H9 (cell line): ENCODE results near the gene TNRC18. TPM values are rescaled to one million over a fixed set of nuclear protein-coding genes. Genes with fewer than 3 reads are reported as not detected.
A peak's percentile ranks its signal among the peaks of the same experiment; 100 is the strongest.

Experiments
- DNase-seq: peaks from one replicate; pipeline ENCODE4 v3.0.0-alpha.2; 2017
- H2AFZ ChIP-seq: one replicate; pipeline ENCODE4 v1.6.1; 2013; ENCODE audit warnings: mild to moderate bottlenecking, low read length, control low read depth, moderate library complexity
- H2AK5ac ChIP-seq: 2 replicates; pipeline ENCODE4 v1.6.1; 2013; ENCODE audit warnings: low read length, control low read depth, mixed read lengths; ENCODE audit not compliant: insufficient read length
- H2BK120ac ChIP-seq: one replicate; pipeline ENCODE4 v1.6.1; 2013; ENCODE audit warnings: low read depth, mild to moderate bottlenecking, low read length, control low read depth, inconsistent platforms; ENCODE audit not compliant: poor library complexity, severe bottlenecking
- H2BK12ac ChIP-seq: 2 replicates; pipeline ENCODE4 v1.6.1; 2013; ENCODE audit warnings: low read length, control low read depth, mixed read lengths, low read depth; ENCODE audit not compliant: insufficient read length
- H2BK15ac ChIP-seq: 2 replicates; pipeline ENCODE4 v1.6.1; 2013; ENCODE audit warnings: low read depth, low read length, control low read depth
- H2BK20ac ChIP-seq: one replicate; pipeline ENCODE4 v1.6.1; 2013; ENCODE audit warnings: low read depth, mild to moderate bottlenecking, low read length, control low read depth, inconsistent platforms; ENCODE audit not compliant: poor library complexity, severe bottlenecking
- H2BK5ac ChIP-seq: 2 replicates; pipeline ENCODE4 v1.6.1; 2013; ENCODE audit warnings: low read length, control low read depth, mixed read lengths; ENCODE audit not compliant: insufficient read length
- H3K14ac ChIP-seq: 2 replicates; pipeline ENCODE4 v1.6.1; 2013; ENCODE audit warnings: low read length, control low read depth; ENCODE audit not compliant: insufficient read depth
- H3K18ac ChIP-seq: 2 replicates; pipeline ENCODE4 v1.6.1; 2013; ENCODE audit warnings: low read depth, mild to moderate bottlenecking, mixed read lengths, low read length, control low read depth; ENCODE audit not compliant: insufficient read length
- H3K23ac ChIP-seq: 2 replicates; pipeline ENCODE4 v1.6.1; 2013; ENCODE audit warnings: low read length, control low read depth, mixed read lengths, low read depth; ENCODE audit not compliant: insufficient read length
- H3K23me2 ChIP-seq: 2 replicates; pipeline ENCODE4 v1.6.1; 2013; ENCODE audit warnings: low read depth, mild to moderate bottlenecking, mixed read lengths, low read length, control low read depth; ENCODE audit not compliant: insufficient read length, poor library complexity, severe bottlenecking
- H3K27ac ChIP-seq: 2 replicates; pipeline ENCODE4 v1.5.1; 2013; ENCODE audit warnings: low read length, control low read depth, mixed read lengths, low read depth; ENCODE audit not compliant: insufficient read length
- H3K27me3 ChIP-seq: 2 replicates; pipeline ENCODE4 v1.6.1; 2013; ENCODE audit warnings: low read length, control low read depth, inconsistent platforms; ENCODE audit not compliant: insufficient read depth
- H3K4ac ChIP-seq: 2 replicates; pipeline ENCODE4 v1.6.1; 2013; ENCODE audit warnings: low read depth, mild to moderate bottlenecking, control low read depth, inconsistent platforms, low read length, moderate library complexity
- H3K4me1 ChIP-seq: 2 replicates; pipeline ENCODE4 v1.6.1; 2013; ENCODE audit warnings: low read length, control low read depth, inconsistent platforms; ENCODE audit not compliant: insufficient read depth
- H3K4me2 ChIP-seq: 2 replicates; pipeline ENCODE4 v1.6.1; 2013; ENCODE audit warnings: low read length, control low read depth, mixed read lengths; ENCODE audit not compliant: insufficient read length, insufficient read depth
- H3K56ac ChIP-seq: 2 replicates; pipeline ENCODE4 v1.6.1; 2013; ENCODE audit warnings: low read depth, mild to moderate bottlenecking, mixed read lengths, low read length, control low read depth; ENCODE audit not compliant: insufficient read length
- H3K79me1 ChIP-seq: 2 replicates; pipeline ENCODE4 v1.6.1; 2013; ENCODE audit warnings: low read depth, mild to moderate bottlenecking, moderate library complexity, low read length, control low read depth, inconsistent platforms; ENCODE audit not compliant: insufficient read depth, poor library complexity, severe bottlenecking
- H3K79me2 ChIP-seq: 2 replicates; pipeline ENCODE4 v1.6.1; 2013; ENCODE audit warnings: low read length, control low read depth, inconsistent platforms; ENCODE audit not compliant: insufficient read depth
- H3K9ac ChIP-seq: 2 replicates; pipeline ENCODE4 v1.6.1; 2013; ENCODE audit warnings: low read length, control low read depth, mixed read lengths; ENCODE audit not compliant: insufficient read length; ENCODE audit errors: extremely low read depth
- H3K9me3 ChIP-seq: one replicate; pipeline ENCODE4 v1.6.1; 2013; ENCODE audit warnings: low read depth, low read length, inconsistent platforms; ENCODE audit not compliant: control insufficient read depth
- H3T11ph ChIP-seq: one replicate; pipeline ENCODE4 v1.6.1; 2013; ENCODE audit warnings: mild to moderate bottlenecking, low read length, control low read depth, inconsistent platforms
- H4K20me1 ChIP-seq: one replicate; pipeline ENCODE4 v1.6.1; 2013; ENCODE audit not compliant: control insufficient read depth, insufficient read length, insufficient read depth
- H4K5ac ChIP-seq: 2 replicates; pipeline ENCODE4 v1.6.1; 2013; ENCODE audit warnings: low read depth, mild to moderate bottlenecking, mixed read lengths, low read length, control low read depth; ENCODE audit not compliant: insufficient read length
- H4K8ac ChIP-seq: replicated peaks from 2 replicates; pipeline ENCODE4 v1.6.1; 2013; ENCODE audit warnings: low read length, control low read depth, mixed read lengths, low read depth; ENCODE audit not compliant: insufficient read length
- H4K91ac ChIP-seq: 2 replicates; pipeline ENCODE4 v1.6.1; 2013; ENCODE audit warnings: low read depth, mild to moderate bottlenecking, moderate library complexity, mixed read lengths, low read length, control low read depth; ENCODE audit not compliant: insufficient read length
- H3K27ac Mint-ChIP-seq, 3 experiments: 2 replicates in 2 of 3; 3 replicates in 1 of 3; pipeline ENCODE4 v1.8.0; 2020 to 2021; ENCODE audit warnings: mixed read lengths in 3 of 3, mild to moderate bottlenecking in 1 of 3, moderate library complexity in 1 of 3
- H3K27me3 Mint-ChIP-seq: 2 replicates; pipeline ENCODE4 v1.8.0; 2021; ENCODE audit warnings: low read depth, mild to moderate bottlenecking, moderate library complexity, mixed read lengths
- H3K36me3 Mint-ChIP-seq, 3 experiments: 2 replicates in 2 of 3; 3 replicates in 1 of 3; pipeline ENCODE4 v1.8.0; 2020 to 2021; ENCODE audit warnings: low read depth in 3 of 3, mixed read lengths in 3 of 3; ENCODE audit not compliant: insufficient read depth in 1 of 3
- H3K4me1 Mint-ChIP-seq, 2 experiments: 2 replicates each; pipeline ENCODE4 v1.8.0; 2020; ENCODE audit warnings: mixed read lengths in 2 of 2
- H3K4me3 Mint-ChIP-seq, 2 experiments: 2 replicates in 1 of 2; 3 replicates in 1 of 2; pipeline ENCODE4 v1.8.0; 2020 to 2021; ENCODE audit warnings: mild to moderate bottlenecking in 2 of 2, mixed read lengths in 2 of 2, moderate library complexity in 1 of 2
- H3K9me3 Mint-ChIP-seq, 2 experiments: 2 replicates in 1 of 2; 3 replicates in 1 of 2; pipeline ENCODE4 v1.8.0; 2020; ENCODE audit warnings: mild to moderate bottlenecking in 2 of 2, mixed read lengths in 2 of 2, moderate library complexity in 1 of 2
- WGBS: extraction: QIAGEN DNeasy Blood & Tissue Kit; methylation state at CpG from one replicate; pipeline ENCODE4 v1.1.7; 2013; ENCODE audit warnings: missing lambda C conversion rate, low lambda C conversion rate, mixed read lengths; ENCODE audit not compliant: insufficient read length; ENCODE audit errors: extremely low coverage; 5-methylcytosine and 5-hydroxymethylcytosine counted together
- total RNA-seq: library from RNA; stranded (reverse); gene quantifications from 2 replicates; pipeline ENCODE4 v1.2.1, GENCODE V29; 2021
- TF ChIP-seq, protein P1 (sequence below): fragments of 200-600 bp; sonication (generic); conservative IDR thresholded peaks from 3 replicates; pipeline ENCODE4 v1.8.0; 2021; ENCODE audit warnings: antibody characterized with exemption, mild to moderate bottlenecking

The TNRC18 gene
- total RNA-seq, 1 experiment from 2014 or later = 21.2 TPM

DNA sequence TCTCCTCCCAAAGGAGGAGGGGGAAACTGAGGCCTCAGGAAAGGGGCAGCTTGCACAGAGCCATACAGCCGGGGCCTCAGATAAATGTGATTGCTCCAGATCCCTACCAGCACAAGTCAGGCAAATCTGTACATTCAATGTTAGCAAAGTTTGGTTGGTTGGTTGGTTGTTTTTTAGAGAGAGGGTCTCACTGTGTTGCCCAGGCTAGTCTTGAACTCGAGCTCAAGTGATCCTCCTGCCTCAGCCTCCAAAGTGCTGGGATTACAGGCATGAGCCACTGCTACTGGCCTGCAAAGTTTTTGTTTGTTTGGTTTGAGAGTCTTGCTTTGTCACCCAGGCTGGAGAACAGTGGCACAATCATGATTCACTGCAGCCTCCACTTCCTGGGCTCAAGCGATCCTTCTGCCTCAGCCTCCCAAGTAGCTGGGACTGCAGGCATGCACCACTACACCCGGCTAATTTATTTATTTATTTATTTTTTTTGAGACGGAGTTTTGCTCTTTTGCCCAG, 30.0 kb upstream of the TNRC18 start:
- Histone ChIP-seq H2BK12ac (no peak overlapping the region), H3K9ac (no peak overlapping the region), H3K9me3 (no peaks in the 10 kb centered on the region), H2BK5ac (no peak overlapping the region), H2BK20ac (no peak overlapping the region), H2AK5ac (no peak overlapping the region), H3K79me2 (no peaks in the 10 kb centered on the region), H4K8ac (no peak overlapping the region), H4K20me1 (no peaks in the 10 kb centered on the region), H3K18ac (no peak overlapping the region), H2BK15ac (no peak overlapping the region), H3K14ac (no peak overlapping the region), H3K4me1 (no peaks in the 10 kb centered on the region), H3K23me2 (no peaks in the 10 kb centered on the region), H3K27ac (no peak overlapping the region), H3K23ac (no peak overlapping the region), H2AFZ (no peak overlapping the region), H2BK120ac (no peak overlapping the region), H3K79me1 (no peaks in the 10 kb centered on the region), H4K91ac (no peak overlapping the region), H4K5ac (no peak overlapping the region), H3K4ac (no peak overlapping the region), H3K56ac (no peak overlapping the region), H3K4me2 (no peak overlapping the region), H3K27me3 (no peaks in the 10 kb centered on the region), H3T11ph (no peak overlapping the region)
- H3K36me3 Mint-ChIP-seq = no peaks in the 10 kb centered on the region
- no peak for DNase-seq
- no peaks in the 10 kb centered on the region for H3K9me3 Mint-ChIP-seq
- H3K4me3 Mint-ChIP-seq = no peak overlapping the region
- H3K27ac Mint-ChIP-seq = 0 out of 7 replicates have a peak overlapping the region, but pooled peaks of 1 of the 3 experiments have one; percentile 13
- H3K4me1 Mint-ChIP-seq = peaks cover 15 to 24% of the 10 kb centered on the region in 2 experiments
- TF ChIP-seq, protein P1, sequence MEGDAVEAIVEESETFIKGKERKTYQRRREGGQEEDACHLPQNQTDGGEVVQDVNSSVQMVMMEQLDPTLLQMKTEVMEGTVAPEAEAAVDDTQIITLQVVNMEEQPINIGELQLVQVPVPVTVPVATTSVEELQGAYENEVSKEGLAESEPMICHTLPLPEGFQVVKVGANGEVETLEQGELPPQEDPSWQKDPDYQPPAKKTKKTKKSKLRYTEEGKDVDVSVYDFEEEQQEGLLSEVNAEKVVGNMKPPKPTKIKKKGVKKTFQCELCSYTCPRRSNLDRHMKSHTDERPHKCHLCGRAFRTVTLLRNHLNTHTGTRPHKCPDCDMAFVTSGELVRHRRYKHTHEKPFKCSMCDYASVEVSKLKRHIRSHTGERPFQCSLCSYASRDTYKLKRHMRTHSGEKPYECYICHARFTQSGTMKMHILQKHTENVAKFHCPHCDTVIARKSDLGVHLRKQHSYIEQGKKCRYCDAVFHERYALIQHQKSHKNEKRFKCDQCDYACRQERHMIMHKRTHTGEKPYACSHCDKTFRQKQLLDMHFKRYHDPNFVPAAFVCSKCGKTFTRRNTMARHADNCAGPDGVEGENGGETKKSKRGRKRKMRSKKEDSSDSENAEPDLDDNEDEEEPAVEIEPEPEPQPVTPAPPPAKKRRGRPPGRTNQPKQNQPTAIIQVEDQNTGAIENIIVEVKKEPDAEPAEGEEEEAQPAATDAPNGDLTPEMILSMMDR = no peak
- no CpG with 5 or more reads among the region's 5 CpGs for WGBS
- peaks cover 11% of the 10 kb centered on the region for H3K27me3 Mint-ChIP-seq
